Epithelial cell of prostate (primary cell): Measurements from ENCODE around the gene ST8SIA6.
"Not testable (repeated sequence)": the region's sequence is repeated elsewhere in the genome, so short reads cannot be mapped to it uniquely, and the experiment has no call there.

Experiments
- DNase-seq: peaks from one replicate; pipeline ENCODE4 v3.0.0-alpha.2; 2011; ENCODE audit warnings: low read depth, low spot score
- H3K27ac ChIP-seq: fragments of 450-650 bp; 2 replicates; pipeline ENCODE4 v1.5.1; 2017; ENCODE audit warnings: mild to moderate bottlenecking

The ST8SIA6 gene, protein sequence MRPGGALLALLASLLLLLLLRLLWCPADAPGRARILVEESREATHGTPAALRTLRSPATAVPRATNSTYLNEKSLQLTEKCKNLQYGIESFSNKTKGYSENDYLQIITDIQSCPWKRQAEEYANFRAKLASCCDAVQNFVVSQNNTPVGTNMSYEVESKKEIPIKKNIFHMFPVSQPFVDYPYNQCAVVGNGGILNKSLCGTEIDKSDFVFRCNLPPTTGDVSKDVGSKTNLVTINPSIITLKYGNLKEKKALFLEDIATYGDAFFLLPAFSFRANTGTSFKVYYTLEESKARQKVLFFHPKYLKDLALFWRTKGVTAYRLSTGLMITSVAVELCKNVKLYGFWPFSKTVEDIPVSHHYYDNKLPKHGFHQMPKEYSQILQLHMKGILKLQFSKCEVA

DNA sequence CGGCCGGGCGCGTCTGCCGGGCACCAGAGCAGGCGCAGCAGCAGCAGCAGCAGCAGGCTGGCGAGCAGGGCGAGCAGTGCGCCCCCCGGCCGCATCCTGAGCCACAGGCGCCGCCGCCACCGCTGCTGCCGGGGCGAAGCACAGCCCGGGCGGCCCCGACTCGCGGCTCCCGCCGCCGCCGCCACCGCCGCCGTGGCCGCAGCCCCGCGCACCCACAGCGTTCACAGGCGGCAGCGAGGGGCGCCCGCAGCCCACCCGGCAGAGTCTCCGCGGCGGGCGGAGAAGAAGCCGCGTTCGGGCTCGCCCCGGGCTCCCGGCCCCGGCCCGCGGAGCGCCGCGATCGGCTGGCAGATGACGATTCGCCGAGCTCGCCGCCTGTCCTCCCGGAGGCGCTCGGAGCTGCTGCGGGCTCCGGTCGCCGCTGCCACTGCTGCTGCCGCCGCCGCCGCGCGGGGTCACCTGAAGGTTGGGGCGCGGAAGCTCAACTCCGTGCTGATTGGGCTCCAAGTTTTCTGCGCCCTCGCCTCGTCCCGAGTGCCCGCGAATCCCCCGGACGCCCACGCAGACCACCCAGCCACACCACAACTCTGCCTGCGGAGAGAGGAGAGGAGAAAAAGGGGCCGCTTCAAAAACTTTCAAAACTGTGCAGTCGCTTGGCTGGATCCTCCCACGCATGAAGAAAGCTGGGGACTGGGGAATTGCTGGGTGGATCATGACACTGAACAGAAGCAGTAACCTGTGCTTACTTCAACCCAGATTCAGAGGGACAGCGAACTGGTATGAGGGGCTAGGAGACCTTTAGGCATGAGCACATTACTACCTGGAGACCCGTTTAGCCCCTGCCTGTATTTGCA is at the start of gene ST8SIA6:
TSS of gene ST8SIA6 (minus strand) at position 435 of the 854 bp plus-strand sequence. CDS start at position 95, 340 bp downstream.
- no peak within 1 kb of the TSS for H3K27ac ChIP-seq

DNA sequence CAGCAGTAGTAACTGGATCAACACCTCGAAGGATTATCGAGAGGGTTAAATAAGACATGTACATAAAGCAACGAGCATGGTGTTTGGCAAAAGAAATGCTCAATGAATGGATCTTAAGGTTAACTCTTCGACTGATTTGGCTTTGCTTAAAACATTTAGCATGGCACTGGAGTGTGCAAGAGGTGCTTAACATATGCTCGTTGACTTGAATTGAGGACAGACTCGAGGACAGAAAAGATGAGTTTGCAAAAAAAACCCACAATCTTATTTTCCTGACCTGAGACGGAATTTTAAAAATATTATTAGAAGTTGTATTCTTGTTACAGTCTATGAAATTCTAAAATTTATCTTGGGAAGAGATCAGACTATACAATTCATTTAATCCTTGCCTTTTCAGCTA is 49.4 kb upstream of the ST8SIA6 start:
- H3K27ac ChIP-seq: no peak overlapping the region
- DNase-seq: no peak

More for the DNA sequence above, at the start of gene ST8SIA6:
- DNase-seq: no peak

DNA sequence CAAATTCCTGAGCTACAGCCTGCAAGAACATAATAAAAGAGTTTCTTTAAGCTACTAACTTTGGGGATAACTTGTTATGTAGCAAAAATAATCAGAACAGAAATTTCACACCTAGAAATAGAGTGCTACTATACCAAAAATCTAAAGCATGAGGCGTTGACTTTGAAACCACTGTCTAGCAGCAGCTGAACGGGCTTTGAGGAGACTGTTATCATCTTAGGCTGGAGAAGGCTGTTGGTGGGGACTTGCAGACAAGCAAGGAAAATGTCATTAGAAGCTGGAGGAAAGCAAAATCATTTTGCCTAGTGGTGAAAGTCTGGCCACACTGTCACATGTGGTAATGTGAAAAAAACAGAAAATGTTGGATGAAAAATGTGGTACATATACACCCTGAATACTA is 48.4 kb upstream of the ST8SIA6 start:
- DNase-seq: no peak
- no peak overlapping the region for H3K27ac ChIP-seq

DNA sequence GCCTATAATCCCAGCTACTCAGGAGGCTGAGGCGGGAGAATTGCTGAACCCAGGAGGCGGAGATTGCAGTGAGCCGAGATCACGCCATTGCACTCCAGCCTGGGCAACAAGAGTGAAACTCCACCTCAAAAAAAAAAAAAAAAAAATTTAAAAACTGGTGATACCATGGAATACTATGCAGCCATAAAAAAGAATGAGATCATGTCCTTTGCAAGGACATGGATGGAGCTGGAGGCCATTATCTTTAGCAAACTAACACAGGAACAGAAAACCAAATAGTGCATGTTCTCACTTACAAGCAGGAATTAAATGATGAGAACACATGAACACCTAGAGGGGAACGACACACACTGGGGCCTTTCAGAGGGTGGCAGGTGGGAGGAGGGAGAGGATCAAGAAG is 44.6 kb upstream of the ST8SIA6 start:
- not testable (repeated sequence) for DNase-seq, H3K27ac ChIP-seq

DNA sequence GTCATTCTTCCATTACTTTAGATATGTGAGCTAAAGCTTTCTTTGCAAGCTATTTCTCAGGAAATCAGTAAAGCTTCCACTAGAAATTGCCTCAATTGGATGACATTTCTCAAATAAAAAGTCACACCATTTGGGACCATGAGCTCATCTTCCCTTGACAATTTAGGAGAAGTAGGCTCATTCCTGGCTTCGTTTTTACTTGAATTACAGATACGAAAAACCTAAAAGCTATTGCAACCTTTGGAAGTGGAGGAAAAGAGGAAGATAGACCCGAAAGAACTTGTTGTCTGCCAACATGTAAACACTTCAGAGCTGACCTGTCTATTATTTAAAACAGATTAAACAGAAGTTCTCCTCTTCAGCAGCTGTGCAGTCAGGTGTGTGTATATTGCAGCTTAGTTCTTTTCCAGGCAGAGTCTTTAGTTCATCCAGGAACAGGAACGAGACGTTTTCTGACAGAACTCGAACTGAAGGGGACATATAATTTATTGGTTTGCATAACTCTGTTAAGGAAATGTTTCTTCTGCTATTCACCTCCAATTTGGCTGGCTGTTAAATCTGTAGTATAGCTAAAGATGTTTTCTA is 43.1 kb upstream of the ST8SIA6 start:
- no peak for DNase-seq
- H3K27ac ChIP-seq: no peak overlapping the region

DNA sequence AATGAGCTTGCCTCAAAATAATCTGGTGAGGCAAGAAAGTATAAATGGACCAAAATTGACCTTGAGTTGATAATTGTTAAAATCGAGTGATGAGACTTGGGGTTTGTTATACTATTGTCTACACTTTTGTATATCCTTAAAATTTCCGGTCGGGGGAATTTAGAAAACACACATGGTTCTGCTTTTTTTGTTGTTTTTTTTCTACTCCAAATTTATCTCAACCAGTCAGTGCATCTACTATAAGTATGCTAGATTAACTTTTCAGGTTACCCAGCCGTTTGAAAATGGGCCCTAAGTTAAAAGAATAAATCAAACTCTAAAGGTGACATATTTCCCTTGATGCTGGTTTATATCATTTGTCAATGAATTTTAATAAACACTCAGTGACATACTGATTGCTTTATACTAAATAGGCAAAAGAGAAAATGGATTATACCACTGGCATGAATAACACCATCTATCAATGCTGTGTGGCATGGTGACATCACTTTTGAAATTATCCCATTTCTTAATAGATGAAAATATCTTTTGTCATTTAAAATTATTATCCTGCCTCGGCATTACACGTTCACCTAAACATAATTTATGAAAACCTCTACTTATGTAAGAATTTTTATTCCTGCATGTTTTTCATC is 40.3 kb upstream of the ST8SIA6 start:
- DNase-seq: no peak
- H3K27ac ChIP-seq: no peak overlapping the region

DNA sequence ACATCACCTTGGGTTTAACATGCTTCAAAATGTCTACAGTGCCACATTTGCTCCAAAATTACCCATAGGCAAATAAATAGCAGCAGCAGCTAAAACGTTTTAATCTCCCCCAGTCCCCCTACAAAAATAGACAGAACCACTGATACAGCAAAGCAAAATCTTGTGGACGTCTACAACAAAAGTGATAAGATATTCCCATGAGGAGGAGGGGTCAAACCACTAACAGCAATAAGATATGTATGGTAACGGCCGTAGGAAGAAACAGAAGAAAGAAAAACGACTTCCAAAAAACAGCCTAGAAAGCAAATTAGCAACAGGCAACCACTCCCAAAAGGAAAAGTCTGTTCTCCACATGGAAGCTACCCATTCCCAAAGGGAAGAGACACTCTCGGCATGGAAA is 34.5 kb upstream of the ST8SIA6 start:
- H3K27ac ChIP-seq: no peak overlapping the region
- DNase-seq: no peak

DNA sequence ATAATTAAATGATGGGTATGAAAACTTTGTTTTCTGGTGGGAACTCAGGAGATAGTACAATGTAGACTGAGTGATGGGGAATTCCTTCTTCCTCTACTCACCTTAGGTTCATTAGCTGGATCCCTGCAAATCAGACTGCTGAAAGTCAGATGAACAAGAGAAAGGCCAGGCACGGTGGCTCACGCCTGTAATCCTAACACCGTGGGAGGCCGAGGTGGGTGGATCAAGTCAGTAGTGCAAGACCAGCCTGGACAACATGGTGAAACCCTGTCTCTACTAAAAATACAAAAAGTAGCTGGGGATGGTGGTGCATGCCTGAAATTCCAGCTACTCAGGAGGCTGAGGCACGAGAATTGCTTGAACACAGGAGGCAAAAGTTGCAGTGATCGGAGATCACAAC is 28.7 kb upstream of the ST8SIA6 start:
- DNase-seq: no peak
- H3K27ac ChIP-seq: no peak overlapping the region

DNA sequence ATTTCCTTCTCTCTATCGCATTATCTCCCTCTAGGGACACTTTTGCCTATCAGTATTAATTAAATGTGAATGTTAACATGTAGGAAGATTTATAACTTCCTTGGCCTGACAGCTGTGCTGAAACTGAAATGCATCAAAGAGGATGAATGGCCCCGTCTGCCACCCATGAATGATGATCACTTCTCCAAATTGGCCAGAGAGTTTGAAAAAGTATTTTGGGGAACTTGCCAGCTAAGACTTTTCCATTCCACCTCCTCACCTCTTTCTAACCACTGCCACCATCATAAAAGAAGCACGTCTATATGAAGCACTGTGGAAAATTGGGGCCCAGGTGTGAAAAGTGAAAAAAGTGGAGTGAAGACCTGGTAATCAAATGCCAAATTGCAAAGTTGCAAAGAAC is 25.4 kb upstream of the ST8SIA6 start:
- no peak overlapping the region for H3K27ac ChIP-seq
- DNase-seq: no peak

DNA sequence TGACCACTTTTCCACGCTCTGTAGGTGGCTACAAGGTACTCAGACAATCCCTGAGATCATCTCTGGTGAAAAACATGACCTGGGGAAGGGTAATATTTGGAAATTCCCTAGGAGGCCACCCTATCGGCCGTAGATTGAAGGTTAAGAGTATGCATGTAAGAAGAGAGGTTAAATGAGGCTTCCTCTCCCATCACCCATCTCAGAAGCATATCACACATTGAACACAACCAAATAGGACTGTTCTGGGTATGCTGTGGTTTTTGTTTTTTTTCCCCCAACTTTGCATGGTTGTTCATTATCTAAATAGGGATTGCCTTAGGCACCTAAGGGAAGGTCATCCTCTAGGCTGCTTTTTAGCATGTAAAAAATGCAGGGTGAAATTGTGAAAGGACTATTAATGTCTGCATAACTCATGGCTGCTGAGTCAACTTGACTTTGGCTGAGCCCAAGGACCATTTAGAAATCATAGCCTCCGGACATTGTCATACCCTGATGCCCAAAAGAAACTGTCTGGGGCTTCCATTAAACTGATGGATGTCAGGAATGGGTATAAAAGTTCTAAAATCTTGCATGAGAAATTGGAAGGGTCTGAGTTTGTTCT is 24.7 kb upstream of the ST8SIA6 start:
- no peak for DNase-seq
- H3K27ac ChIP-seq: no peak overlapping the region

DNA sequence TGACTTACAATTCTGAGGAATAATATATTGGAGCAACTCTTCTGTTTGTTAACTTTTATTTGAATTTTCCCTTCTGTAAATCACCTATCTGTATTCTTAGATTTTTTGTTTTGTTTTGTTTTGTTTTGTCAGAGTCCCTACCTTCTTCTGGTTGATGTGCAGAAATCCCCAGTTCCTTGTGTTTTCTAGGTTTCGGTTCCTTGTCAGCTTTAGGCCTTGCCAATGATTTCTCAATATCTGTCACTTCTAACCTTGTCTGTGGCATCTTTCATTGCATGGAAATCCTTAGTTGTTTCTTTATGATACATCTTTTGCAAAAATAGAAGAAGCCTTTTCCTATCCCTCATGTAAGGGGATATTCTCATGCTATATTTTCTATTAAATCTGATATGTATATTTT is 21.7 kb upstream of the ST8SIA6 start:
- no peak for DNase-seq
- no peak overlapping the region for H3K27ac ChIP-seq

DNA sequence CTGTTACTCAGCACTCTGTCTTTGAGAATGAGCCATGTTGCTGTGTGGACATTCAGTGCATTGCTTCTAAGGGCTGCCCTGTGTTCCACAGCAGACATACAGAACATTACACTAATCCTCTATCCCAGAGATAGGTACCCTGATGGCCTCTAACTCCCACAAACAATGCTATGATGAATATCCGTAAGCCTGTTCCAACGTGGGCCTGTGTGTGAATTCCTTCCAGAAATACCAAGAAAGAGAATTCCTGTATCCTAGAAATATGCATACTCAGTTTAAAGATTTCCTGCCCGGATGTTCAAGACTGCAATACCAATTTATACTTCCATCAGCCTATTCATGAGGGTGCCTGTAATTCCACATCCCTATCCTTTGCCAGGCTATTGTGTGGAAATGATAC is 21.3 kb upstream of the ST8SIA6 start:
- H3K27ac ChIP-seq: no peak overlapping the region
- no peak for DNase-seq

DNA sequence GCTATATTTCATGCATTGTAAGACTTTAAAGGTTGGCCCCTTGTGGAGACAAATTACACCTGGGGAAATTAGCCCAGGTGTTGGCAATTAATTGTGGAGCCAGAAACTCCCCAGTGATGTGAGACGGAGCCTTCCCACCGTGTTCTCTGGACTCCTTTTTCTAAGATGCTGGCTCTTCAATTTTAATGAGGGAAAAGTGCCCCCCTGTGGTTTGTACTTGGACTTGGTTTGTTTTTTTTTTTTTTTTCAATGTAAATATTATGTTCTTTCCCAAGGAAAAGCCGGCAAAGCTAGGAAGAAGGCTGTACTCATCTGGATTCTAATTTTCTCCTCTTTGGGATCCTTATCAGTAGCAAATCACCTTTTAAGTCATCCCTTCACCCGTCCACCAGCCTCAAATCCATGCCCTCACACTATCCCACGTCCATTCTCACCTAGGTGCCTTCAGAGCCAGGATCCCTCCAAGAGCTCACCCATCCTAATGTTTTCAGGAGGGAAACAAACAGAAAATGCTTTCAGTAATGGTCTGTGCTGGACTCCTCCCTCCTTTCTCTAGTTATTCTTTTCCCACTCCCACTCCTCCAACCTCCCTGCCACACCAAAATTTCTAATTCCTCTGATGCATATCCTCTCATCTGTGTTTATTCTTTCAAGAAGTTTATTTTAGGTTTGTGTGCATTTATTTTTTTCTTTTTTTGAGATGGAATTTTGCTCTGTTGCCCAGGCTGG is 20.4 kb upstream of the ST8SIA6 start:
- no peak overlapping the region for H3K27ac ChIP-seq
- DNase-seq: no peak

DNA sequence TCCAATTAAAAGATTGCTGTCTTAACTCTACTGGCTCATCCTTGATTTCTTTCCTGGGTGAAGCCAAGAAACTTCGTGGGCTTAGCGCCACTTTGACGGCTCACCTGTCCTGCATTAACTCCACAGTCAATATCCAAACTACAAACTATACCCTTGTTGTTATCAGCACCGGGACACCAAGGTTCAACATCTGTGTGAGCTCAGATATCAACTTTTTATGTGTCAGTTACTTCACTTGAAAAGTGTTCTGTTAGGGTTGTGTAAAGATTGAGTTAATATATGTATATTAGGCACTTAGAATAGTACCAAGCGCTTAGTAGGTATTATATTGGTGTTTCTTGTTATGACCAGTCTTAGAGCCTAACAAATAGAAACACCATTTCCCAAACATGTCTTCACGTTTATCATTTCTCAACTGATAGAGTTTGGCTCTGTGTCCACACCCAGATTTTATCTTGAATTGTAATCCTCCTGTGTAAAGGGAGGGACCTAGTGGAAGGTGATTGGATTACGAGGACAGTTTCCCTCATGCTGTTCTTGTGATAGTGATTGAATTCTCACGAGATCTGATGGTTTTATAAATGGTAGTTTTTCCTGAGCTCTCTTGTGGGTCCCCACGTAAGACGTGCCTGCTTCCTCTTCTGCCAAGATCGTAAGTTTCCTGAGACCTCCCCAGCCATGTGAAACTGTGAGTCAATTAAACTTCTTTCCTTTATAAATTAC is 19.0 kb upstream of the ST8SIA6 start:
- no peak overlapping the region for H3K27ac ChIP-seq
- no peak for DNase-seq

DNA sequence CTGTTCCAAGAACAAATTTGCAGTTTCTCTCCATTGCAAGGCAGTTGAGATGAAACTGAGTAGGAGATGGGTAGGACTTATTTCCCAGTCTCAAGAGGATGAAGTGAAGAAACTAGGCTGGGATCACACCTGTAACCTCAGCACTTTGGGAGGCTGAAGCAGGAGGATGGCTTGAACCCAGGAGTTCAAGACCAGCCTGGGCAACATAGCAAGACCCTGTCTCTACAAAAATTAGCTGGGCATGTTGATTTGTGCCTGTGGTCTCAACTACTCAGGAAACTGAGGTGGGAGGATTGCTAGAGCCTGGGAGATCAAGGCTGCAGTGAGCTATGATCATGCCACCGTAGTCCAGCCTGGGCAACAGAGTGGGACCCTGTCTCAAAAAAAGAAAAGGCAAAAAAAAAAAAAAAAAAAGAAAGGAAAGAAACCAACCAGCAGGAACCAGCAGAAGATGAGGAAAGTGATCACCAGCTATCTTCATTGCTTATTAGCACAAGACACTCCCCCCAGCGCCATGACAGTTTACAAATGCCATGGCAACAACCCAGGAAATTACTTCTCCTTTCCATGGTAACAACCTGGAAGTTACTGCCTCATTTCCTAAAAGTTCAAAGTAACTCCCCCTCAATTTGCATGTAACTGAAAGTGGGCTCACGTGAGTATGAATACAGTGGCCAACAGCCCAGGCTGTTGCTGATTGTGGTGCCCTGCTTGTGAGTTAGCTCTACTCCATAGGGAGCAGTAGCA is 18.3 kb upstream of the ST8SIA6 start:
- DNase-seq: no peak
- no peak overlapping the region for H3K27ac ChIP-seq

DNA sequence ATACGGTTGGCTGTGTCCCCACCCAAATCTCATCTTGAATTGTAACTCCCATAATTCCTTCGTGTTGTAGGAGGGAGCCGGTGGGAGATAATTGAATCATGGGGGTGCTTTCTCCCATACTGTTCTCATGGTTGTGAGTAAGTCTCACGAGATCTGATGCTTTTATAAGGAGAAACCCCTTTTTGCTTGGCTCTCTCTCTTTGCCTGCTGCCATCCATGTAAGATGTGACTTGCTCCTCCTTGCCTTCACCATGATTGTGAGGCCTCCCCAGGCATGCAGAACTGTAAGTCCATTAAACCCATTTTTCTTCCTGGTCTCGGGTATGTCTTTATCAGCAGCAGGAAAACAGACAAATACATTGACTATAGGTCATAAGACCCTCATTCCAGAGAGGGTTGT is 15.9 kb upstream of the ST8SIA6 start:
- no peak for DNase-seq
- H3K27ac ChIP-seq: no peak overlapping the region

DNA sequence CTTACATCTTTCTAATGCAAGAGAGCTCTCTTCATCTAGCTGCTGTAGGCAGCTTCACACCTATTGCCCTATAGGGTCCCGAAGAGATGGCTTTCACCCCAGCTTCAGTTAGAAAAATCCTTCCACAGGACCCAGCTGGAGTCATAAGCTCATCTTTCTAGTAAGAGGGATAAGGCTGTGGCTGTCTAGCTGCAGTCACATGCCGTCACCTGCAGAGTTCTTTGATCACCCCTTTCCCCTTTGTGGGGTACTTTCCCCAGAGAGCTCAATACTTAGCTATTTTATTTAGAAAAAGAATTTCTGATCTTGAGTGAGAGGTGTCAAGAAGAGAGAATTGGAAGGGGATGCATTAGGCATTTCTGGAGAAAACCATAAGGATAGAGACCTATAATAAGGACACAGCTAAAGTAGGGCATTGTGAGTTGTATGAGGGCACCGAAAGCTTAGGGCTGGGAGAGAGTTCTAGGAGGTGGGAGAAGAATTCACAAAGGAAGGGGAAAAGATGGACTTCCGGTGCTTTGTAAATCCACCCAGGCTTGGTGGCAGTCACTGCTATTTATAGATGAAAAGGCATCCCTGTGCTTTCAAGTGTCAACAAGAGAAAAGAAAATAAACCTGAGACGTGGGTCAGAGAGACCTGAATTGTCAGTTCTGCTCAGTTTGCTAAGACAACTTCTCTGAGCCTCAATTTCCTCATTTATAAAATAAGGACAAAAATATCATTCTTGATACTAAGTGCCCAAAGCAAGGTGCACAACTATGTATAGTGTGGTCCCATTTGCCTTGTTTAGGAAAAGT is 11.1 kb upstream of the ST8SIA6 start:
- H3K27ac ChIP-seq: no peak overlapping the region
- DNase-seq: no peak

DNA sequence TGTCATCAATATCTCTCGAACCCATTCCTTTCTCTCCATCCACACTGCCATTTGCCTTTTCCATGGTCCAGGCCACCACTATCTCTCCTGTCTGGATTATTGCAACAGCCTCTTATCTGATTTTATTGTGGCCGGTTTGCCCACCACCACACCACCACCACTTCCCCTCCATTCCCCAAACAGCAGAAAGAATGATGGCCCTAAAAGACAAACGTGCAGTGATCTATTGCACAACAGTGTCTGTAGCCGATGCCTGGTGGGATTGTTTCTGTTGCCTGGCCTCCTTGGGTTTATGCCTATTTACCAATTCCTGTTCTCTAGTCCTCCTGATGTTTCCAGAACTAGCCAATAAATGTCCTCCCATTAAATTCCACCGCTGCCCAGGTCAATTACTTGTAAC is 10.2 kb upstream of the ST8SIA6 start:
- H3K27ac ChIP-seq: no peak overlapping the region
- no peak for DNase-seq
